ENCODE data around the gene JADE2.
"Not testable (repeated sequence)": the region's sequence is repeated elsewhere in the genome, so short reads cannot be mapped to it uniquely, and the experiment has no call there.

The JADE2 gene

GRCh38 chr5:134533115-134533815, 7.8 kb downstream of the JADE2 start:
- DNase-seq, result no peak

GRCh38 chr5:134534058-134534725, 8.7 kb downstream of the JADE2 start:
- no peak for DNase-seq

GRCh38 chr5:134534726-134535110, 9.2 kb downstream of the JADE2 start:
- DNase-seq, result no peak

GRCh38 chr5:134536876-134537275, 11.4 kb downstream of the JADE2 start:
- no peak for DNase-seq

GRCh38 chr5:134537297-134537696, 11.8 kb downstream of the JADE2 start:
- no peak for DNase-seq

DNA sequence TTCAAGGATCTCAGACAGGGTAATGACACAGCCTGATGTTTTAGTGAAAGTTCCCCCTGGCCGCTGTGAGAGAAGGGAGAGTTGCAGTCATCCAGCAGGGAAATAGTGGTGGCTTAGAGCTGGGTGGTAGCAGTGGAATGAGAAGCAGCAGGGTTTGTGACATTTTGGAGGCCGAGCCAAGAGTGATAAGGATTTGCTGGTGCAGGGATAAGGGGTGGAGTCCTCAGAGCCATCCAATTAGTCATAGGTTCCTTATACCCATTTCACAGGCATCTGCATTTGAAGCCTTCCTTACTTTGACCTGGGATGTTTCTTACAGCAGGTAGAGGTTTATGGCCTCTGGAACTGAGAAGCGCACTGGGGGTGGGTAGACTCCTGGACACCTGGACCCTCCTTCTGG, 12.8 kb downstream of the JADE2 start:
- no peak for DNase-seq

DNA sequence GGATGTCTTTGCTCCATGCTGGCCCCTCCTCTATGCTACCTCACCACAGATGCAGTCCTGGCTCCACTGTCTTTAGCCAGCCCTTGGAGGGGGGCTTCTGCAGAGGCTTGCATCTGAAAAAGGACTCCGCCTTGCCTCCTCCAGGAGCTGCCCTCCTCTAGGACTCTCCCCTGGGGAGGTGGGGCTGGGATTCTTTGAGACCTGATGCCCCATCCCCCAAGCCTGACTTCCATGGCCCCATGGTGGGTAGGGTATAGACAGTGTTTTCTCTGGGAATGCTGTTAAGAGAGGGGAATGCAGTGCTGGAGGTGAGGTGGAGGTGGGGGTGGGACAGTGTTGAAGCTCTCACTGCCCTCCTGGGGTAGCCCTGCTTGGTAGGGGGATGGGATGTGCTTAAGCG, 14.3 kb downstream of the JADE2 start:
- no peak for DNase-seq

- DNase-seq, result no peak
Measured at GRCh38 chr5:134540747-134541733, 15.6 kb downstream of the JADE2 start.

GRCh38 chr5:134541736-134542376, 16.4 kb downstream of the JADE2 start:
- DNase-seq, result no peak

DNA sequence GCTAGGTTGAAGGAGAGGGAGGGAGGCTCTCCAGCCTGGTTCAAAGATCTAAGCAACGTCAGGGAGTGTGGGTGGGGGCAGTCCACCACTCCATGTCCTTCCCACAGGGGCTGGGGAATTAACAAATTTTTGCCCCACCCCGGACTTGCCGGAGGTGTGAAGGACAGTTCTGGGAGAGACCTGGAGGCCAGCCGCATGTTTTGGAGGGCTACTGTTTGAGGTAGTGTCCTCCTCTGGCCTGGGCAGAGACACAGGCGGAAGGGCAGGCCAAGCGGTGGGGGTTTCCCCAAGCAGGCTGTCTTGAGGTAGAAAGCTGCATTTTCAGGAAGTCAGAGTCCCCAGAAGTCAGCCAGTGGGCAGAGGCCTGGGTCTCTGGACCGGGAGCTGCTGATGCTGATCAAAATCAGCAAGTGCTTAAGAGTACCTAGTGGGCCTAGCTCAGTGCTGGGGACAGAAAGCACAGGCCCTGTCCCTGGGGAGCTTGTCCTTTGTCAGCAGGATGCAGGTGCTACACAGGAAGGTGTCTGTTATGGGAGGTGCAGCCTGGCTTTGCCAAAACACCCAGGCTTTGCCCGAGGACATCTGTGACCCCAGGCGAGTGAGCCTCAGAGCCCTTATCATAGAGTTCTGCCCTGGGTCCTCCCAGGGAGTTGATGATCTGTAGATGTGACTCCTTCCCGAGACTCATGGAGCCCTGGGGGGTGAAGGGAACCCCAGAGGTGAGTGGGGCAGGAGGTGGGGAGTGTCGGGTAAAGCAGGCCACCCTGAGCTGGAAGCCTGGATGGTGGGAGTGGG, 18.5 kb downstream of the JADE2 start:
- no peak for DNase-seq

GRCh38 chr5:134545070-134545868, 19.8 kb downstream of the JADE2 start:
- DNase-seq, result no peak

GRCh38 chr5:134547066-134547465, 21.6 kb downstream of the JADE2 start:
- DNase-seq, result no peak

- DNase-seq, result no peak
Measured at GRCh38 chr5:134547579-134547978, 22.1 kb downstream of the JADE2 start.

GRCh38 chr5:134547999-134548658, 22.7 kb downstream of the JADE2 start:
- no peak for DNase-seq

GRCh38 chr5:134549714-134550113, 24.2 kb downstream of the JADE2 start:
- no peak for DNase-seq

- no peak for DNase-seq
Measured at GRCh38 chr5:134550271-134551214, 25.1 kb downstream of the JADE2 start.

GRCh38 chr5:134551901-134552300, 26.4 kb downstream of the JADE2 start:
- no peak for DNase-seq

DNA sequence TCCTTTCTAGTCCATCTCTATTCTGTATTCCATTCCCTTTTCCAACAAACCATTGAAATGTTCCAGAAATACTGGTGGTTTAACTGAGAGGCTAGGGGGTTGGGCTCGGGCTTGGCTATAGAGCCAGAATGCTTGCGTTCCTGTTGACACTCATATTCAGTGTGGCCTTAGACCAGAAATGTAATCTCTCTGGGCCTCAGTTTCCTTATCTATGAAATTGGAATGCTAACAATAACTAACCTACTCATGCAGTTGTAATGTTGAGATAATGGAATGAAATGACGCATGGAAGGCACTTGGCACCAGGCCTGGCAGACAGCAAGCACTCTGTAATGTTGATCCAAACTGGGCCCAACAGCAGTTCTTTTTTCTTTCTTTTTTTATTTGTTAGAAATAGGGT, 26.8 kb downstream of the JADE2 start:
- no peak for DNase-seq

DNA sequence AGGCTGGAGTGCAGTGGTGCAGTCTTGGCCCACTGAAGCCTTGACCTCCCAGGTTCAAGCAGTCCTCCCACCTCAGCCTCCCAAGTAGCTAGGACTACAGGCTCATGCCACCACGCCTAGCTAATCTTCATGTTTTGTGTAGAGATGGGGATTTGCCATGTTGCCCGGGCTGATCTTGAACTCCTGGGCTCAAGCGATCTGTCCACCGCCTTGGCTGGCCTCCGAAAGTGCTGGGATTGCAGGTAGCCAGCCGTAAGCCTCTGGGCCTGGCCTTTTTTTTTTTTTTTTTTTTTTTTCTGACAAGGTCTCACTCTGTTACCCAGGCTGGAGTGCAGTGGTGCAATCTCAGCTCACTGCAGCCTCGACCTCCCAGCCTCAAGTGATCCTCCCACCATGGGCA, 27.2 kb downstream of the JADE2 start:
- not testable (repeated sequence) for DNase-seq

All from NK-92 treated with Interleukin-12 subunit alpha and Interleukin-12 subunit beta, amount 100 ng/mL, for 24 hours (cell line).